ENCODE data around the gene PTPN3. TPM values are rescaled to one million over a fixed set of nuclear protein-coding genes. Genes with fewer than 3 reads are reported as not detected.
"Not testable (repeated sequence)": the region's sequence is repeated elsewhere in the genome, so short reads cannot be mapped to it uniquely, and the experiment has no call there.

The PTPN3 gene
- total RNA-seq: 0.61 and 1.0 TPM in 2 replicates

- intact Hi-C loops (cut with micrococcal nuclease): no loop called here
Measured at GRCh38 chr9:109498195-109499092, at the start of gene PTPN3. Gene PTPN3, minus strand, starts transcription at chr9:109498307. Its CDS starts 34,873 bp downstream, at chr9:109463434.

GRCh38 chr9:109544954-109545353 is 46.8 kb upstream of the PTPN3 start:
- intact Hi-C loops (cut with micrococcal nuclease): not testable (repeated sequence)

- intact Hi-C loops (cut with micrococcal nuclease): no loop called here
Measured at GRCh38 chr9:109542922-109543321, 44.8 kb upstream of the PTPN3 start.

- intact Hi-C loops (cut with micrococcal nuclease): no loop called here
Measured at GRCh38 chr9:109538346-109538745, 40.2 kb upstream of the PTPN3 start.

- intact Hi-C loops (cut with micrococcal nuclease): no loop called here
Measured at GRCh38 chr9:109537288-109537687, 39.2 kb upstream of the PTPN3 start.

- intact Hi-C loops (cut with micrococcal nuclease): no loop called here
Measured at GRCh38 chr9:109536859-109537258, 38.8 kb upstream of the PTPN3 start.

- intact Hi-C loops (cut with micrococcal nuclease): no loop called here
Measured at GRCh38 chr9:109535365-109535764, 37.3 kb upstream of the PTPN3 start.

- intact Hi-C loops (cut with micrococcal nuclease): no loop called here
Measured at GRCh38 chr9:109534151-109534550, 36.0 kb upstream of the PTPN3 start.

GRCh38 chr9:109532652-109533051 is 34.5 kb upstream of the PTPN3 start:
- intact Hi-C loops (cut with micrococcal nuclease): not testable (repeated sequence)

GRCh38 chr9:109522106-109522505 is 24.0 kb upstream of the PTPN3 start:
- intact Hi-C loops (cut with micrococcal nuclease): no loop called here

GRCh38 chr9:109520475-109521132 is 22.5 kb upstream of the PTPN3 start:
- intact Hi-C loops (cut with micrococcal nuclease): loop anchor here (1.0 to 2.0 kb wide), 2 partner anchors 80 to 276 kb away; no protein-coding TSS in a partner anchor

- intact Hi-C loops (cut with micrococcal nuclease): no loop called here
Measured at GRCh38 chr9:109519366-109519765, 21.3 kb upstream of the PTPN3 start.

- intact Hi-C loops (cut with micrococcal nuclease): no loop called here
Measured at GRCh38 chr9:109518621-109519335, 20.7 kb upstream of the PTPN3 start.

GRCh38 chr9:109517901-109518377 is 19.8 kb upstream of the PTPN3 start:
- intact Hi-C loops (cut with micrococcal nuclease): no loop called here

- intact Hi-C loops (cut with micrococcal nuclease): no loop called here
Measured at GRCh38 chr9:109513871-109514270, 15.8 kb upstream of the PTPN3 start.

- intact Hi-C loops (cut with micrococcal nuclease): no loop called here
Measured at GRCh38 chr9:109512170-109512756, 14.2 kb upstream of the PTPN3 start.

- intact Hi-C loops (cut with micrococcal nuclease): no loop called here
Measured at GRCh38 chr9:109510506-109510905, 12.4 kb upstream of the PTPN3 start.

GRCh38 chr9:109510042-109510441 is 11.9 kb upstream of the PTPN3 start:
- intact Hi-C loops (cut with micrococcal nuclease): not testable (repeated sequence)

GRCh38 chr9:109509611-109510010 is 11.5 kb upstream of the PTPN3 start:
- intact Hi-C loops (cut with micrococcal nuclease): no loop called here

GRCh38 chr9:109507421-109507838 is 9.3 kb upstream of the PTPN3 start:
- intact Hi-C loops (cut with micrococcal nuclease): no loop called here

GRCh38 chr9:109506097-109506712 is 8.1 kb upstream of the PTPN3 start:
- intact Hi-C loops (cut with micrococcal nuclease): no loop called here

Data from T-helper 2 cell treated with Interferon-gamma antibody and Interleukin-4, amounts not matched to agents 100 ng/mL and 5 ng/mL, for 36 hours (primary cell).